Activated CD4-positive, alpha-beta T cell treated with anti-CD3 and anti-CD28 coated beads, Interleukin-10, Interleukin-2, amounts not matched to agents 100 ng/mL and 50 ng/mL, durations not matched to agents 16 hours and 8 hours (primary cell): ENCODE data around the gene WNT11.

Source experiments
- DNase-seq: peaks from one replicate; pipeline ENCODE4 v3.0.0-alpha.2; 2020

Gene WNT11

GRCh38 chr11:76217653-76218160, 11.4 kb upstream of the WNT11 start:
- DNase-seq, result no peak

- DNase-seq, result no peak
These were observed 10.4 kb upstream of the WNT11 start for GRCh38 chr11:76216536-76217325.

GRCh38 chr11:76215941-76216340, 9.6 kb upstream of the WNT11 start:
- DNase-seq, result no peak

- DNase-seq, result peak; percentile 16
These were observed 8.8 kb upstream of the WNT11 start for GRCh38 chr11:76214968-76215548.

GRCh38 chr11:76214186-76214585, 7.9 kb upstream of the WNT11 start:
- no peak for DNase-seq

GRCh38 chr11:76212086-76213035, 6.1 kb upstream of the WNT11 start:
- DNase-seq, result no peak

- no peak for DNase-seq
These were observed 4.9 kb upstream of the WNT11 start for GRCh38 chr11:76210931-76211851.

GRCh38 chr11:76209973-76210930, 4.0 kb upstream of the WNT11 start:
- peak; percentile 18 for DNase-seq

GRCh38 chr11:76209375-76209972, 3.2 kb upstream of the WNT11 start:
- peak; percentile 25 for DNase-seq

GRCh38 chr11:76208438-76209374, 2.4 kb upstream of the WNT11 start:
- peak; percentile 82 for DNase-seq

GRCh38 chr11:76207642-76208401, 1.5 kb upstream of the WNT11 start:
- peak; percentile 83 for DNase-seq

- DNase-seq, result no peak
These were observed 300 bp downstream of the WNT11 start for GRCh38 chr11:76206077-76206326.

- DNase-seq, result no peak
These were observed 838 bp downstream of the WNT11 start for GRCh38 chr11:76205252-76206076.

- no peak for DNase-seq
These were observed 2.4 kb downstream of the WNT11 start for GRCh38 chr11:76203937-76204336.

- no peak for DNase-seq
These were observed 3.0 kb downstream of the WNT11 start for GRCh38 chr11:76203131-76203925.

GRCh38 chr11:76201672-76202412, 4.5 kb downstream of the WNT11 start:
- DNase-seq, result no peak
